Measurements from ENCODE around the gene MRPL39.

MRPL39 gene

GRCh38 chr21:25608044-25608737 is 910 bp upstream of the MRPL39 start:
- DNase-seq: peak; percentile 76 to 87

GRCh38 chr21:25589887-25590286 is 17.4 kb downstream of the MRPL39 start:
- no peak for DNase-seq

- no peak for DNase-seq
Observed at GRCh38 chr21:25586791-25587190, 20.5 kb downstream of the MRPL39 start.

GRCh38 chr21:25586326-25586725 is 21.0 kb downstream of the MRPL39 start:
- DNase-seq: no peak

- no peak for DNase-seq
Observed at GRCh38 chr21:25584833-25585676, 22.2 kb downstream of the MRPL39 start.

- DNase-seq: no peak
Observed at GRCh38 chr21:25583370-25584130, 23.7 kb downstream of the MRPL39 start.

GRCh38 chr21:25582888-25583287 is 24.4 kb downstream of the MRPL39 start:
- no peak for DNase-seq

- DNase-seq: no peak
Observed at GRCh38 chr21:25582164-25582790, 25.0 kb downstream of the MRPL39 start.

- DNase-seq: no peak
Observed at GRCh38 chr21:25581582-25581981, 25.7 kb downstream of the MRPL39 start.

GRCh38 chr21:25580912-25581260 is 26.4 kb downstream of the MRPL39 start:
- no peak for DNase-seq

GRCh38 chr21:25579226-25580013 is 27.9 kb downstream of the MRPL39 start:
- no peak for DNase-seq

GRCh38 chr21:25578056-25578961 is 29.0 kb downstream of the MRPL39 start:
- no peak for DNase-seq

GRCh38 chr21:25577424-25578055 is 29.7 kb downstream of the MRPL39 start:
- DNase-seq: no peak

GRCh38 chr21:25573409-25574206 is 33.7 kb downstream of the MRPL39 start:
- DNase-seq: peak; percentile 28 to 78

- DNase-seq: peak in 1 of 2 donors; percentile 69
Observed at GRCh38 chr21:25572861-25573310, 34.4 kb downstream of the MRPL39 start.

- DNase-seq: no peak
Observed at GRCh38 chr21:25571726-25572121, 35.6 kb downstream of the MRPL39 start.

- no peak for DNase-seq
Observed at GRCh38 chr21:25569711-25570110, 37.6 kb downstream of the MRPL39 start.

GRCh38 chr21:25569084-25569483 is 38.2 kb downstream of the MRPL39 start:
- no peak for DNase-seq

- DNase-seq: peak in 1 of 2 donors; percentile 46
Observed at GRCh38 chr21:25568246-25568645, 39.0 kb downstream of the MRPL39 start.

- no peak for DNase-seq
Observed at GRCh38 chr21:25567472-25567871, 39.8 kb downstream of the MRPL39 start.
